ENCODE measurements around the gene PFKFB4.
"Not testable (repeated sequence)": the region's sequence is repeated elsewhere in the genome, so short reads cannot be mapped to it uniquely, and the experiment has no call there.

PFKFB4 gene

DNA sequence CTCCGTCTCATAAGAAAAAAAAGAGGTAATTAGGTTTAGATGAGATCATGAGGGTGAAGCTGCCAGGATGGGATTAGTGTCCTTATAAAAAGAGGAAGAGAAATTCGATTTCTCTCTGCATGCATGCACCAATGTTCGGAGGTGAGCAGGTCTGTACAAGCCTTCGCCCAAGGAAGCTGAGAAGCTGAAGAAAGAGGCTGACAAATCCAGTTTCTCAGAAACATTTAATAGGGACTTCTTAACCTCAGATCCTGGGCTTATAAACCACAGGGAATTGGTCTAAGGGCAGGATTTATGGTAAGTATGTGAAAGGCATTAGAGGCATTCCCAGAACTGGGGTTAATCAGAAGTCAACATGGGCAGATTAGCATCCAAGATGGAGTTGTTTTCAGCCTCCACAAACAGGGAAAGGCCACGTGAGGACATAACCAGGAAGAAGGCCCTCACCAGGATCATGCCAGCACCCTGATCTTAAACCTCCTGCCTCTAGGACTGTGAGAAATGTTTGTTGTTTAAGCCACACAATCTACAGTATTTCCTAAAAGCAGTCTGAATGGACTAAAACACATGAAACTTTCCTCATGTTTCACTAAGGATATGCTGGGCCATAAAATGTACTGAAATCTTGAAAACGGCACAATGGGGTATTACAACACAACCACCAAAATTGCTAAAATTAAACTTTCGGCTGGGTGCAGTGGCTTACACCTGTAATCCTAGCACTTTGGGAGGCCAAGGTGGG lies 64.0 kb downstream of the PFKFB4 start:
- H3K4me3 ChIP-seq (ENCODE audit: low read depth, low read length): no peak overlapping the region
- TF ChIP-seq MYC (IDR thresholded peaks at IDR 0.05; ENCODE audit: low read depth, low read length) (no peak), MAX (IDR thresholded peaks at IDR 0.05; ENCODE audit: low read depth, low read length) (no peak), POLR2A (IDR thresholded peaks at IDR 0.05; ENCODE audit: extremely low read depth, insufficient read length) (no peak)
- TF ChIP-seq, protein P1, sequence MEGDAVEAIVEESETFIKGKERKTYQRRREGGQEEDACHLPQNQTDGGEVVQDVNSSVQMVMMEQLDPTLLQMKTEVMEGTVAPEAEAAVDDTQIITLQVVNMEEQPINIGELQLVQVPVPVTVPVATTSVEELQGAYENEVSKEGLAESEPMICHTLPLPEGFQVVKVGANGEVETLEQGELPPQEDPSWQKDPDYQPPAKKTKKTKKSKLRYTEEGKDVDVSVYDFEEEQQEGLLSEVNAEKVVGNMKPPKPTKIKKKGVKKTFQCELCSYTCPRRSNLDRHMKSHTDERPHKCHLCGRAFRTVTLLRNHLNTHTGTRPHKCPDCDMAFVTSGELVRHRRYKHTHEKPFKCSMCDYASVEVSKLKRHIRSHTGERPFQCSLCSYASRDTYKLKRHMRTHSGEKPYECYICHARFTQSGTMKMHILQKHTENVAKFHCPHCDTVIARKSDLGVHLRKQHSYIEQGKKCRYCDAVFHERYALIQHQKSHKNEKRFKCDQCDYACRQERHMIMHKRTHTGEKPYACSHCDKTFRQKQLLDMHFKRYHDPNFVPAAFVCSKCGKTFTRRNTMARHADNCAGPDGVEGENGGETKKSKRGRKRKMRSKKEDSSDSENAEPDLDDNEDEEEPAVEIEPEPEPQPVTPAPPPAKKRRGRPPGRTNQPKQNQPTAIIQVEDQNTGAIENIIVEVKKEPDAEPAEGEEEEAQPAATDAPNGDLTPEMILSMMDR (IDR thresholded peaks at IDR 0.05; ENCODE audit: low read depth, low read length): no peak
- peak; percentile 32 for DNase-seq (ENCODE audit: low read depth)

- H3K4me3 ChIP-seq (ENCODE audit: low read depth, low read length): no peak overlapping the region
- TF ChIP-seq POLR2A (IDR thresholded peaks at IDR 0.05; ENCODE audit: extremely low read depth, insufficient read length) (no peak), MYC (IDR thresholded peaks at IDR 0.05; ENCODE audit: low read depth, low read length) (no peak), MAX (IDR thresholded peaks at IDR 0.05; ENCODE audit: low read depth, low read length) (no peak)
- TF ChIP-seq, protein P1 (IDR thresholded peaks at IDR 0.05; ENCODE audit: low read depth, low read length): no peak
- DNase-seq (ENCODE audit: low read depth): no peak
These were observed 69.7 kb downstream of the PFKFB4 start for GRCh38 chr3:48486952-48487351.

- not testable (repeated sequence) for DNase-seq (ENCODE audit: low read depth)
These were observed 73.8 kb downstream of the PFKFB4 start for GRCh38 chr3:48482822-48483221.

GRCh38 chr3:48480891-48481290 lies 75.7 kb downstream of the PFKFB4 start:
- not testable (repeated sequence) for DNase-seq (ENCODE audit: low read depth); H3K4me3 ChIP-seq (ENCODE audit: low read depth, low read length)

More at GRCh38 chr3:48482822-48483221, 73.8 kb downstream of the PFKFB4 start:
- H3K4me3 ChIP-seq (ENCODE audit: low read depth, low read length): not testable (repeated sequence)

- peak; percentile 56; the same call in 1 of the 2 replicates for TF ChIP-seq MAX (IDR thresholded peaks at IDR 0.05; ENCODE audit: low read depth, low read length)
- TF ChIP-seq, protein P1 (IDR thresholded peaks at IDR 0.05; ENCODE audit: low read depth, low read length): no peak
- H3K4me3 ChIP-seq (ENCODE audit: low read depth, low read length): no peak overlapping the region
- peak; percentile 41 for DNase-seq (ENCODE audit: low read depth)
These were observed 77.7 kb downstream of the PFKFB4 start for GRCh38 chr3:48478626-48479555.

DNA sequence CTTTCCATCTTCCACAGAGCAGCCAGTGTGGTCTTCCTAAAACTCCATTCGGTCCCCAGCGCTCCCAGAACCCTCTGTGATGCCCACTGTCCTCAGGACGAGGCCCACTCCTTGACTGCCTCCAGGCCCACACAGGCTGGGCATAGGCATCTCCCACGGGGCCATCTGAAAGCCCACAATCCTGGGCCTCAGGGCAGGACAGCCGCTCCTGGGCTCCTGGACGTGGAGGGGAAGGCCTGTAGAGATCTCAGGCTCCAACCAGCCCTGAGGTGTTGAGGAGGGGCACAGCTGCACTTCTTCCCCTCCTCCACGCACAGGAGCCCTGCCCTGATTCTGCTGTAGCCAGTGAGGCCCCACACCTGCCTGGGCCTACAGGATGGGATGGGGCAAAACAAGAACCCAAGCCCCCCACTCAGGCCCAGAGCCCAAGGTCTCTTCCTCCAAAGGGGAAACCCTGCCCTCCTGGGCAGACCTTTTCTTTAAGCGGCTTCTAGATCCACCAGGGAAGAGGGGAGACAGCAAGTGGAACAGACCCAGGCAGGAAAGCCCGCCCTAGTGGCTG lies 78.6 kb downstream of the PFKFB4 start:
- no peak overlapping the region for H3K4me3 ChIP-seq (ENCODE audit: low read depth, low read length)
- DNase-seq (ENCODE audit: low read depth): no peak
- TF ChIP-seq MYC (IDR thresholded peaks at IDR 0.05; ENCODE audit: low read depth, low read length): no peak
- TF ChIP-seq POLR2A (IDR thresholded peaks at IDR 0.05; ENCODE audit: extremely low read depth, insufficient read length): no peak
- TF ChIP-seq, protein P1 (IDR thresholded peaks at IDR 0.05; ENCODE audit: low read depth, low read length): no peak
